Activated CD4-positive, alpha-beta memory T cell treated with anti-CD3 and anti-CD28 coated beads for 36 hours (primary cell): ENCODE data around the gene MYMX. TPM values are rescaled to one million over a fixed set of nuclear protein-coding genes. Genes with fewer than 3 reads are reported as not detected.
A peak's percentile ranks its signal among the peaks of the same experiment; 100 is the strongest.

Experiments used
- CTCF ChIA-PET: fragments of 350-600 bp; sonication (Branson Sonifier 250); formaldehyde crosslinking; loops from one replicate; lab custom pipeline; 2021; ENCODE audit warnings: antibody characterized with exemption, inconsistent platforms; lab: Charles Lee
- POLR2A ChIA-PET: fragments of 350-600 bp; sonication (Branson Sonifier 250); formaldehyde crosslinking; loops from one replicate; lab custom pipeline; 2021; ENCODE audit warnings: antibody characterized with exemption; lab: Charles Lee
- DNase-seq: peaks from one replicate; pipeline ENCODE4 v3.0.0-alpha.2; 2020
- H3K27ac Mint-ChIP-seq: one replicate; pipeline ENCODE4 v1.8.0; 2021; ENCODE audit warnings: mixed read lengths
- H3K27me3 Mint-ChIP-seq: one replicate; pipeline ENCODE4 v1.8.0; 2021; ENCODE audit warnings: mixed read lengths
- H3K36me3 Mint-ChIP-seq: one replicate; pipeline ENCODE4 v1.8.0; 2021; ENCODE audit warnings: mixed read lengths
- H3K4me1 Mint-ChIP-seq: one replicate; pipeline ENCODE4 v1.8.0; 2021; ENCODE audit warnings: low read depth, mixed read lengths
- H3K4me3 Mint-ChIP-seq: one replicate; pipeline ENCODE4 v1.8.0; 2021; ENCODE audit warnings: mild to moderate bottlenecking, mixed read lengths
- H3K9me3 Mint-ChIP-seq: one replicate; pipeline ENCODE4 v1.8.0; 2021; ENCODE audit warnings: mixed read lengths
- intact Hi-C: fragments of 100-400 bp; cut with micrococcal nuclease; formaldehyde crosslinking; loops from one replicate; pipeline ENCODE4 v1.15.1; 2023
- total RNA-seq, 2 experiments: library from RNA; stranded (reverse); gene quantifications; one replicate each; pipeline ENCODE4 v1.2.3, GENCODE V29; 2021

Gene MYMX
- total RNA-seq, 2 experiments from 2014 or later, result not detected

DNA sequence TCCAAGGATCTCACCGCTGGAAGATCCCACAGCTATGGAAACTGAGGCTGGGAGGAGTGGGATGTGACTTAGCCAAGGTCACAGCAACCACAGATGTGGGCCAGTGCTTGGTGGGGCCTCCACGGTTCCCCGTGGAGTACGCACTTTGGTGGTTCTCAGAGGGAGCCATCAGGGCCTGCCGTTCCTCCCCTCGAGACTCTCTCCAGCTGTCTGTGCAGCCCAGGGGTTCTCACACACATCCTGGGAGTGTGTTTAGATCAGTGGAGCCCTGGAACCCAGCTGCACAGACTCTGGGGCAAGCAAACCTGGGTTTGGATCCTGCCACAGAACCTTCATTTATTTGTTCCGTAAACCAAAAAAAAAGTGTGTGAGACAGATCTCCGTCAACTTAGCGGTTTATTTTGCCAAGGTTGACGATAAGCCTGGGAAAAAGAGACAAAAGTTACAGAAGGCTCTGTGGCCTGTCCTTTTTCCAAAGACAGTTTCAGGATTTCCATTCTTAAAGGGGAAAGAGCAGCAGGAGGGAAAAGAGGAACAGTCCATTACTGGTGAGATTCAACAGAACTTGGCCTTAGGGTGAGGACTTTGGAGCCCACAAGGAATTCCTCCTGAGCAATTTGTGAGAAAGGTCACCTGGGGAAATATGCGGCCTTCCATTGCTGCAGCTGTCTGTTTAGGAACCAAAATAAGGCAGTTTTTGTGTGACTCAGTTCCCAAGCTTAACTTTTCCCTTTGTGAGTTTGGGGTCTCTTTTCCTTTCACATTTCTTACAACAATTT, 13.6 kb upstream of the MYMX start:
- no peaks in the 10 kb centered on the region for H3K4me1 Mint-ChIP-seq
- POLR2A ChIA-PET, result no interaction called here
- intact Hi-C loops, result no loop called here
- no peak overlapping the region for H3K4me3 Mint-ChIP-seq
- no peaks in the 10 kb centered on the region for H3K9me3 Mint-ChIP-seq
- CTCF ChIA-PET, result interaction anchor here (0.7 kb wide), 1 partner anchor 38 kb away, joined by 3 read pairs; no protein-coding TSS in a partner anchor
- no peak overlapping the region for H3K27ac Mint-ChIP-seq
- no peaks in the 10 kb centered on the region for H3K36me3 Mint-ChIP-seq
- DNase-seq, result no peak
- peaks cover 2% of the 10 kb centered on the region for H3K27me3 Mint-ChIP-seq

DNA sequence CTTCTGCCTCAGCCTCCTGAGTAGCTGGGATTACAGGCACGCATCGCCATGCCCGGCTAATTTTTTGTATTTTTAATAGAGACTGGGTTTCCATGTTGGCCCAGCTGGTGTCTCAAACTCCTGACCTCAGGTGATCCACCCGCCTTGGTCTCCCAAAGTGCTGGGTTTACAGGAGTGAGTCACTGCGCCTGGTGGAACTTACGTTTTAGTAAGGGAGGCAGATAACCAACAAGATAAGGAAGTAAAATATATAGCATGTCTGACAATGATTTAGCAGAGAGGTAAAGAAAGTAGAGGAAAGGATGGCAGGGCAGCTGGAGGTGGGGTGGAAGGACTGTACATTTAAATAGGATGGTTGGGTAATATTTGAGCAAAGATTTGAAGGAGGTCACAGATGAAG, 12.8 kb upstream of the MYMX start:
- Mint-ChIP-seq H3K27me3 (peaks cover 2% of the 10 kb centered on the region), H3K36me3 (no peaks in the 10 kb centered on the region), H3K9me3 (no peaks in the 10 kb centered on the region), H3K4me3 (no peak overlapping the region), H3K4me1 (no peaks in the 10 kb centered on the region), H3K27ac (no peak overlapping the region)
- ChIA-PET CTCF (no interaction called here), POLR2A (no interaction called here)
- DNase-seq, result no peak
- intact Hi-C loops, result no loop called here

DNA sequence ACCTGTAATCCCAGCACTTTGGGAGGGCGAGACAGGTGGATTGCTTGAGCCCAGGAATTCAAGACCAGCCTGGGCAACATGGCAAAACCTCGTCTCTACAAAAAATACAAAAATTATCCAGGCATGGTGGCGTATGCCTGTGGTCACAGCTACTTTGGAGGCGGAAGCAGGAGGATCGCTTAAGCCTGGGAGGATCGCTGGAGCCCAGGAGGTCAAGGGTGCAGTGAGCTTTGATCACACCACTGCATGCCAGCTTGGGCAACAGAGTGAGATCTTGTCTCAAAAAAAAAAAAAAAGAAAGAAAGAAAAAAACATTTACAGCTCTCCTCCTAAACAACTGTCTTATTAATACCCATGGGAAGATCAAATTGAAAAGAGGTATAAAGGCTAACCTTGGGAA, 8.8 kb upstream of the MYMX start:
- Mint-ChIP-seq H3K27ac (no peak overlapping the region), H3K4me1 (no peaks in the 10 kb centered on the region), H3K4me3 (no peak overlapping the region), H3K9me3 (no peaks in the 10 kb centered on the region), H3K36me3 (no peaks in the 10 kb centered on the region), H3K27me3 (peaks cover 3% of the 10 kb centered on the region)
- DNase-seq, result no peak
- intact Hi-C loops, result no loop called here
- ChIA-PET POLR2A (no interaction called here), CTCF (no interaction called here)

DNA sequence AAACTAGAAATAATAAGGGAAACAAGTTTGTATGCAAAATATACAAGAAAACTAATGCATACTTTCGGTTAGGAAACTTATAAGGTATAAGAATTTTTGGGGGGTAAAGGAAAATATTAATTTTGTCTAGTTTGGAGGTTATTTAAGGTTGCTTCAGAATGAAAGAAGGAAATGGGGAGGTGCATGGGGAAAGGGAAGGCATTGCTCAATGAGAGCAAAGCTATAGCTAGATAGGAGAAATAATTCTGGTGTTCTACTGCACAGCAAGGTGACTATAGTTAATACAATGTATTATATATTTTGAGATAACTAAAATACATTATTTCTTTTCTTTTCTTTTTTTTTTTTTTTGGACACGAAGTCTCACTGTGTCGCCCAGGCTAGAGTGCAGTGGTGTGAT, 5.4 kb upstream of the MYMX start:
- no peak overlapping the region for H3K27ac Mint-ChIP-seq
- no peak overlapping the region for H3K4me3 Mint-ChIP-seq
- H3K4me1 Mint-ChIP-seq, result no peaks in the 10 kb centered on the region
- no peak for DNase-seq
- intact Hi-C loops, result no loop called here
- no peaks in the 10 kb centered on the region for H3K9me3 Mint-ChIP-seq
- peaks cover 3% of the 10 kb centered on the region for H3K27me3 Mint-ChIP-seq
- CTCF ChIA-PET, result interaction anchor here (2.4 kb wide), 1 partner anchor 10 kb away, joined by 8 read pairs; no protein-coding TSS in a partner anchor
- POLR2A ChIA-PET, result no interaction called here
- no peaks in the 10 kb centered on the region for H3K36me3 Mint-ChIP-seq

DNA sequence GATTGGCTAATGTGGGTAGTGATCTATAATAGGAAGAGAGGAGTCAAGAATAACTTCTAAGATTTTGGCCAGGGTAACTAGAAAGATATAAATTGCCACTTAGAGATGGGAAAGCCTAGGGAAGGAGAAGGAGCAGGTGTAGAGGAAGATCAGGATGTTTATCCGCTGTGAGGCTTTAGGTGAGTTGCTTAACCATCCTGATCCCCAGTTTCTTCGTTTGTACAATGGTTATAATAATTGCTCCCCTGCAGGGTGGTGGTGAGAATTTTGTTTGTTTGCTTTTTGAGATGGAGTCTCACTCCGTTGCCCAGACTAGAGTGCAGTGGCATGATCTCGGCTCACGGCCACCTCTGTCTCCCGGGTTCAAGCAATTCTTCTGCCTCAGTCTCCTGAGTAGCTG, 2.4 kb upstream of the MYMX start:
- no peak overlapping the region for H3K27ac Mint-ChIP-seq
- H3K4me1 Mint-ChIP-seq, result peaks cover 3% of the 10 kb centered on the region
- intact Hi-C loops, result no loop called here
- H3K27me3 Mint-ChIP-seq, result peaks cover 12% of the 10 kb centered on the region
- no peak overlapping the region for H3K4me3 Mint-ChIP-seq
- DNase-seq, result no peak
- CTCF ChIA-PET, result interaction anchor here (1.1 to 2.6 kb wide), 3 partner anchors 42 to 114 kb away, joined by 3 to 8 read pairs (median 3); partner anchors contain the start of gene AARS2
- no peaks in the 10 kb centered on the region for H3K36me3 Mint-ChIP-seq
- POLR2A ChIA-PET, result no interaction called here
- no peaks in the 10 kb centered on the region for H3K9me3 Mint-ChIP-seq

DNA sequence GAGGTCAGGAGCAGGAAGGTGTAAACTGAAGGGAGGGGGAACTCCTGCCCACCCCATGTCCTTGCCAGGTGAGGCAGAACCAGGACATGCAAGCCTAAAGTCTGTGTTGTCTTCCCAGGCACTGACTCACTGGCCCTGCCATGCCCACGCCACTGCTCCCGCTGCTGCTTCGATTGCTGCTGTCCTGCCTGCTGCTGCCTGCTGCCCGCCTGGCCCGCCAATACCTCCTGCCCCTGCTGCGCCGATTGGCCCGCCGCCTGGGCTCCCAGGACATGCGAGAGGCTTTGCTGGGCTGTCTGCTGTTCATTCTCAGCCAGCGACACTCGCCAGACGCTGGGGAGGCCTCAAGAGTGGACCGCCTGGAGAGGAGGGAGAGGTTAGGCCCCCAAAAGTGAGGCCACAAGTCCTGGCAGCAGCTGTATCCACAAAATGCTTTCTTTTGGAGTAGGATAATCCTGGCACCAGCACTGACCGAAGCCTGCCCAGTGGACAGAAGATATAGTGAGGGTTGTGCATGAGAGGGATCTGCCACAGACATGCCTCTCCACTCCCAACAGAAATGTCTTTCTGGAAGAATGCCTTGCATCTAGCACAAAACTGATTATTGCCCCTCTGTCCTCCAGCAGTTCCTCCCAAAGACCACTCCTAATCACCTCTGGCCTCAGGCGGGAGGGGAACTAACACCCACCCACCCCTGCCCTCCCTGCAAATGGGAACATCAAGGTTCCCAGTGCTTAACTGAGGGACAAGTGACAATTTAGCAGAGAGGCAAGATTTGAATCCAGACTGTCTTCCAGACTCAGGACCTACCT, 812 bp downstream of the MYMX start:
- H3K27me3 Mint-ChIP-seq, result peaks cover 9% of the 10 kb centered on the region
- POLR2A ChIA-PET, result no interaction called here

DNA sequence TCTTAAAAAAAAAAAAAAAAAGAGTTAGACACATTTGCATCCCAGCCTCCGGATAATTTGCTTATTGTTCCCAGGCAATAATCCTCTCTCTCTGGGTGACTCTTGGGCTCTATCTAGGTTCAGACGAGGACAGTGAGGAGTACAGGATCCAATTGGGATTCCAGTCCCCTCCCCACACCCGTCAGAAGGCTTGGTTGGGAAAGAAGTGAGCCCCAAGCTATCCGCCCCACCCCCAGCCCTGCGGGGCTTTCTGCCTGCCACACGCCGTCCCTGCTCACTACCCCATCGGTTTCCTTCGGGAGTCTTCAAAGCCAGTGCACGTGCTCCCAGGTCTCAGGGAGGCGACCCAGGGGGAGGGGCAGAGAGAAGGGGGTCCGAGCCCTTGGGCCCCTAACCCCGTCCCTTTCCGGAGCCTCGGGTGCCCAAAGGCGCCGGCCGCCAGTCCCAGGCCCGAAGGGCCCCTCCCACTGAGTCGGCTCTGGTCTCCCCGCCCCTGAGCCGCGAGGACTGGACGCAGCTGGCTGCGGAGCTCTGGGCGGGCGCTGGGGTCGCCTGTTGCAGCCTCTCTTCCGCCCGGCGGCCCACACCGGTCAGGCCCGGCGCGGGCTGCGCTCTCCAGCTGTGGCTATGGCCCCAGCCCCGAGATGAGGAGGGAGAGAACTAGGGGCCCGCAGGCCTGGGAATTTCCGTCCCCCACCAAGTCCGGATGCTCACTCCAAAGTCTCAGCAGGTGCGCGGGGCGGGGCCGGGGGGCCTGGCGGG, 2.5 kb downstream of the MYMX start:
- Mint-ChIP-seq H3K9me3 (no peaks in the 10 kb centered on the region), H3K27ac (no peak overlapping the region), H3K27me3 (peaks cover 9% of the 10 kb centered on the region), H3K4me3 (no peak overlapping the region), H3K4me1 (peaks cover 23% of the 10 kb centered on the region), H3K36me3 (no peaks in the 10 kb centered on the region)
- intact Hi-C loops, result no loop called here
- ChIA-PET CTCF (interaction anchor here (0.8 kb wide), 1 partner anchor 15 kb away, joined by 4 read pairs; no protein-coding TSS in a partner anchor), POLR2A (interaction anchor here (0.9 kb wide), 1 partner anchor 47 kb away, joined by 3 read pairs; no protein-coding TSS in a partner anchor)
- peak; percentile 46 for DNase-seq

More for the DNA sequence above, 812 bp downstream of the MYMX start:
- H3K36me3 Mint-ChIP-seq, result no peaks in the 10 kb centered on the region
- no peak overlapping the region for H3K27ac Mint-ChIP-seq
- H3K4me1 Mint-ChIP-seq, result peaks cover 16% of the 10 kb centered on the region
- no peak for DNase-seq
- intact Hi-C loops, result no loop called here
- H3K9me3 Mint-ChIP-seq, result no peaks in the 10 kb centered on the region
- H3K4me3 Mint-ChIP-seq, result no peak overlapping the region
- CTCF ChIA-PET, result interaction anchor here (1.0 kb wide), 1 partner anchor 28 kb away, joined by 3 read pairs; no protein-coding TSS in a partner anchor

DNA sequence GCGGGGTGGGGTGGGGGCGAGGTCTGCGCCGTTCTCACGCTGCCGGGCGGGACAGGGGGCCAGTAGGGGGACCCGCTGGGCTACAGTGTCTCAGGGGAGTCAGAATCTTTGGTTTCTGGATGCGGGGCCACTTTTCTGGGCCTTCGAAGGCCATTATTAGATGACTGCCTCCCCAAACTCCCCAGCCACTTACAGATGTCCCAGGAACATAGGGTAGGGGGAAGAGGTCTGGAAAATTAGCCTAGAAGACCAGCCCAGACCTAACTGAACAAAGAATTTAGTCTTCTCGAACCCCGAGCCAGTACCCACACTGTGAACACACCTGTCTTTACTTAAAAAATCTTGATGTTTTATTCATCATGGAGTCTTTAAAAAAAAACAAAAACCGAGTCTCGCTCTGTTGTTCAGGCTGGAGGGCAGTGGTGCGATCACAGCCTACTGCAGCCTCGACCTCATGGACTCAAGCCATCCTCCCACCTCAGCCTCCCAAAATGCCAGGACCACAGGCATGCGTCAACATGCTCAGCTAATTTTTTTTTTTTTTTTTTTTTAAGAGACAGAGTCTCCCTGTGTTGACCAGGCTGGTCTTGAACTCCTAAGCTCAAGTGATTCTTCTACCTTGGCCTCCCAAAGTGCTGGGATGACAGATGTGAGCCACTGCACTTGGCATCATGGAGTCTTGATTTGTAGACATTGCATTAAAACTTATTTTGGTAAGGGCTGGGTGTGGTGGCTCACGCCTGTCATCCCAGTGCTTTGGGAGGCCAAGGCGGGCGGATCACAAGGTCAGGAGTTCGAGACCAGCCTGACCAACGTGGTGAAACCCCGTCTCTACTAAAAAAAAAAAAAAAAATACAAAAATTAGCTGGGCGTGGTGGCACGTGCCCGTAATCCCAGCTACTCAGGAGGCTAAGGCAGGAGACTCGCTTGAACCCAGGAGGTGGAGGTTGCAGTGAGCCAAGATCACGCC, 3.4 kb downstream of the MYMX start:
- Mint-ChIP-seq H3K9me3 (no peaks in the 10 kb centered on the region), H3K36me3 (peaks cover 4% of the 10 kb centered on the region), H3K27ac (no peak overlapping the region), H3K4me3 (peak overlapping the region; percentile 12), H3K27me3 (peaks cover 9% of the 10 kb centered on the region), H3K4me1 (peaks cover 31% of the 10 kb centered on the region)
- POLR2A ChIA-PET, result interaction anchor here (0.6 to 0.9 kb wide), 2 partner anchors 47 to 291 kb away, joined by 3 read pairs; no protein-coding TSS in a partner anchor
- CTCF ChIA-PET, result interaction anchor here (0.6 to 1.0 kb wide), 3 partner anchors 15 to 209 kb away, joined by 3 to 4 read pairs (median 3); no protein-coding TSS in a partner anchor
- intact Hi-C loops, result loop anchor here (5.0 kb wide), 2 partner anchors 48 to 93 kb away; partner anchors contain the start of genes MRPL14 and TMEM63B
- DNase-seq, result no peak

DNA sequence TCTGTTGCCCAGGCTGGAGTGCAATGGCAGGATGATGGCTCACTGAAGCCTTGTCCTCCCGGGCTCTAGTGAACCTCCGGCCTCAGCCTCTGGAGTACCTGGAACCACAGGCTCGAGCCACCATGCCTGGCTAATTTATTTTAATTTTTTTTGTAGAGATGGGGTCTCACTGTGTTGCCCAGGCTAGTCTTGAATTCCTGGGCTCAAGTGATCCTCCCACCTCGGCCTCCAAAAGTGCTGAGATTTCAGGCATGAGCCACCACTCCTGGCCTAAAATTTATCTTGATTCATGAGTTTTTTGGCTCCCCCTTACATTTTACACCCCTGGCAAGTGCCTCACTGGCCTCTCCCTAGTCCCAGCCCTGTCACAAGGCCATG, 4.2 kb downstream of the MYMX start:
- peaks cover 34% of the 10 kb centered on the region for H3K4me1 Mint-ChIP-seq
- peaks cover 4% of the 10 kb centered on the region for H3K36me3 Mint-ChIP-seq
- H3K27ac Mint-ChIP-seq, result no peak overlapping the region
- peaks cover 9% of the 10 kb centered on the region for H3K27me3 Mint-ChIP-seq
- ChIA-PET CTCF (interaction anchor here (0.7 to 2.0 kb wide), 11 partner anchors 9 to 117 kb away, joined by 3 to 13 read pairs (median 4); partner anchors contain the start of genes HSP90AB1 and SLC35B2), POLR2A (interaction anchor here (1.2 to 5.1 kb wide), 2 partner anchors 26 to 36 kb away, joined by 4 to 93 read pairs; partner anchors contain the start of genes HSP90AB1 and SLC35B2)
- H3K9me3 Mint-ChIP-seq, result no peaks in the 10 kb centered on the region
- no peak overlapping the region for H3K4me3 Mint-ChIP-seq
- no peak for DNase-seq
- intact Hi-C loops, result loop anchor here (1.0 to 5.0 kb wide), 4 partner anchors 32 to 94 kb away; partner anchors contain the start of genes MRPL14, SLC35B2 and TMEM63B

DNA sequence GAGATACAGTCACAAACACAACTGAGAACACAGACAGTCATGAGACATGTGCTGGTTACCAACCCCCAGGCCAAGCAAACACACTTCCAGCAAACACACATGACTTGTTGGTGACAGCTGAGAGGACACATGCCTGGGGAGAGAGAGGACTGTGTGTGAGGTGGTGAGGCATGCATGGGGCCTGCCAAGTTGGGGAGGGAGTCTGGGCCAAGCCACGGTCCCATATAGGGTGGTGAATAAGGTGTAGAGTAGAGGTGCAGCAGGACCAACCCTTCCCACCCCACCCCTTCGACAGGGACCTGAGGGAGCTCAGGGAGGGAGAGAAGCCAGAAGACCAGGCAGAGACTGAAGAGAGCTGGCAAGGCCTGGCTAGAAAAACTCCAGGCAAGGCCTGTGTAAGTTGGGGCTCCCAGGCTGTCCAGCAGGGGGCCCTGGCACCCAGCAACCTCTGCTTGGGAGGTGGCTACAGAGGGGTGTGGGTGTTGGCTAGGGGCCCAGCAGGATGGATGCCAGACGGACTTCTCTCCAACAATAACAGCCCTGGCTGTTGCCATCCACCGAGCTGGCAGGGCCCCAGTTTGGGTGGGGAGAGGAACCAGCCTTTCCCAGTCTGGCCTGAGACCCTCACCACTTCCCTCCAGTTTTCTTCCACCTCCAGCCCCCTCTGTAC, 4.7 kb downstream of the MYMX start:
- Mint-ChIP-seq H3K4me3 (no peak overlapping the region), H3K4me1 (peaks cover 34% of the 10 kb centered on the region), H3K9me3 (no peaks in the 10 kb centered on the region), H3K27me3 (peaks cover 9% of the 10 kb centered on the region), H3K36me3 (peaks cover 4% of the 10 kb centered on the region), H3K27ac (no peak overlapping the region)
- intact Hi-C loops, result loop anchor here (1.0 to 5.0 kb wide), 4 partner anchors 32 to 94 kb away; partner anchors contain the start of genes MRPL14, SLC35B2 and TMEM63B
- CTCF ChIA-PET, result interaction anchor here (0.7 to 2.7 kb wide), 14 partner anchors 9 to 117 kb away, joined by 3 to 13 read pairs (median 4); partner anchors contain the start of genes HSP90AB1 and SLC35B2
- POLR2A ChIA-PET, result interaction anchor here (1.2 to 5.1 kb wide), 2 partner anchors 26 to 36 kb away, joined by 4 to 93 read pairs; partner anchors contain the start of genes HSP90AB1 and SLC35B2
- peak; percentile 88 for DNase-seq
